SKM-1 (cell line): ENCODE measurements around the gene HDAC10.

Source experiments
- DNase-seq: peaks from one replicate; lab custom pipeline; 2025; ENCODE audit not compliant: unreplicated experiment; lab: John Stamatoyannopoulos, UW

The HDAC10 gene, protein sequence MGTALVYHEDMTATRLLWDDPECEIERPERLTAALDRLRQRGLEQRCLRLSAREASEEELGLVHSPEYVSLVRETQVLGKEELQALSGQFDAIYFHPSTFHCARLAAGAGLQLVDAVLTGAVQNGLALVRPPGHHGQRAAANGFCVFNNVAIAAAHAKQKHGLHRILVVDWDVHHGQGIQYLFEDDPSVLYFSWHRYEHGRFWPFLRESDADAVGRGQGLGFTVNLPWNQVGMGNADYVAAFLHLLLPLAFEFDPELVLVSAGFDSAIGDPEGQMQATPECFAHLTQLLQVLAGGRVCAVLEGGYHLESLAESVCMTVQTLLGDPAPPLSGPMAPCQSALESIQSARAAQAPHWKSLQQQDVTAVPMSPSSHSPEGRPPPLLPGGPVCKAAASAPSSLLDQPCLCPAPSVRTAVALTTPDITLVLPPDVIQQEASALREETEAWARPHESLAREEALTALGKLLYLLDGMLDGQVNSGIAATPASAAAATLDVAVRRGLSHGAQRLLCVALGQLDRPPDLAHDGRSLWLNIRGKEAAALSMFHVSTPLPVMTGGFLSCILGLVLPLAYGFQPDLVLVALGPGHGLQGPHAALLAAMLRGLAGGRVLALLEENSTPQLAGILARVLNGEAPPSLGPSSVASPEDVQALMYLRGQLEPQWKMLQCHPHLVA

GRCh38 chr22:50250555-50251476, at the start of gene HDAC10:
Gene HDAC10 (minus strand): TSS chr22:50251265. CDS start chr22:50251032, 233 bp downstream.
- DNase-seq, result peak; percentile 34

DNA sequence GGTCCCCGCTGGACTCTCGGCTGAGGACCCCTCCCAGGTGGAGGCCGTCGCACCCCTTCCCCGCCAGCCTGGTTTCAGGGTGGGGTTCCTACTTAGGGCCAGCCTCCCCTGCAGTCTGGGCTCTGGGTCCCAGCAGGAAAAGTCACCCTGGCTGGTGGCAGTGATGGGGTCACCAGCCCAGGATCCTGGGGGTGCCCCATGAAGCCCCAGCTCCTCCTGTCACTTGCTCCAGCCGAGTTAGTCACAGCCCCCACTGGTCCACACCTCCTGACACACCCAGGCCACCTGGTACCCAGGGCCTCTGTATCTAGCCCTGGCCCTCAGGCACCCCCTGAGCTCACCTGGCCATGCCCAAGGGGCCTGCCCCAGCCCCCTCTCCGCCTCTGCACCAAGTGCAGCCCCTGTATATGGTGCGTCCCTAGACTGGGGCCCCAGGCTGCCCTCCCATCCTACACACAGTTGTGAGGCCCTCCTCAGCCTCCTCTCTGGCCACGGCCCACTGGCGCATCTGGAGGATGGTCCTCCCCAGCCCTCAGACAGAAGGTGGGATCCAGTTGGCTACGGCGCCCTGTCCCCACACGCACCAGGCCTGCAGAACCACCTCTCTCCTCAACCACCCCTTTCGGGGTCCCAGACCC, 49.7 kb upstream of the HDAC10 start:
- no peak for DNase-seq

- no peak for DNase-seq
Measured at GRCh38 chr22:50299785-50300619, 48.9 kb upstream of the HDAC10 start.

DNA sequence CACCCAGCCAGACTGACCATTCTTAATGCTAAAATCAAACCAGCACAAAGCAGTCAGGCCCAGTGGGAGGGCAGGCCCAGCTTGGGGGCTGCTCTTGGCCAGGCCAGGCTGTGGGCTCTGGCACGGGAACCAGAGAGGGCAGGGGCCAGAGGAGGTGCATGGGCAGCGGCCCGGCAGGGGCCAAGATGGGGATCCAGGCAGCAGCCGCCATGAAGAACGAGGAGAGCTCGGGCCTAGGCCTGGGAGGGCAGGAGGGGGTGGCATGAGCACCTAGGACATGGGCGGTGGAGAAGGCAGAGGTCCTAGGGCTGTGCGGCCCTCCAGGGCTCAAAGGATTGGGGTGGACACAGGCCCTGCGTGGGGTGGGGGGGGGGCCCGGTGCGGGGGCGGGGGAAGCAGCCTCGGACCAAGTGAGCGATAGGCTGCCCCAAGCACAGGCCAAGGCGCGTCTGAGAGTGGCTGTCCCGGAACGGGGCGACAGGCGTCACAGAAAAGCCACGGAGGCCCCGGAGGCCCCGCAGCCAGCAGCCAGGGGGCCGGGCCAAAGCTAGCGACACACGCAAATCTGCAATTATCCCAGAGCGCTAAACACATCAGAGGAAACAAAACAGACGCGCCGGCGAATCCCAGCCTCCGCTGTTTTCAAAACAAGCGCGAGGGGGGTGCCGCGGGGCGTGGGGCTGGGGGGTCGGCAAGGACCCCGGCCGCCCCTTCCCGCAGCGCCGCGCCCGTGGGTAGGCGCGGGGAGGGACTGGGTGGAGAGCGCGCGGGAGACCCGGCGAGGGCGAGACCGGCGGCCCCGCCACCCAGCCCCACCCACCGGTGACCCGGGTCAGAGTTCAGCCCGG, 48.1 kb upstream of the HDAC10 start:
- DNase-seq, result no peak

DNA sequence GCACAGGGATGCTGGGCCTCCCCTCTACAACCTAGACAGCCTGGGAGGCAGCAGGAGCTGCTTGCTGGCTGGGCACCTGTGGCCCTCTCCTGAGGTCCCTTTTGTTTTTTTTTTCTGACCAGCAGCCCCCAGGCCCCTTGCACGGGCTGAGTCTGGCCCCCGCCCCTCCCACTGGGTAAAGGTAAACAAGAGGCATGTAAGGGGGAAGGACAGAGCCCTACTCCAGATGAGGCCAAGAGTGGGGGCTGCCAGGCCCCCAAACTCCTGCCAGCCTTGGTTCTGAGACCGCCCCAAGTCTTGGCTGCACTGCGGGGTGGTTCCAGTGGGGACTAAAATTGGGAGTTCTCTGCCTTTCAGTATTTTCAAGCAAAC, 47.2 kb upstream of the HDAC10 start:
- DNase-seq, result no peak

- DNase-seq, result no peak
Measured at GRCh38 chr22:50297510-50298265, 46.6 kb upstream of the HDAC10 start.

- no peak for DNase-seq
Measured at GRCh38 chr22:50296658-50297490, 45.8 kb upstream of the HDAC10 start.

GRCh38 chr22:50294319-50294656, 43.2 kb upstream of the HDAC10 start:
- no peak for DNase-seq

GRCh38 chr22:50293441-50294318, 42.6 kb upstream of the HDAC10 start:
- no peak for DNase-seq

GRCh38 chr22:50292643-50293440, 41.8 kb upstream of the HDAC10 start:
- no peak for DNase-seq

- no peak for DNase-seq
Measured at GRCh38 chr22:50289942-50290630, 39.0 kb upstream of the HDAC10 start.

GRCh38 chr22:50289151-50289941, 38.3 kb upstream of the HDAC10 start:
- DNase-seq, result no peak

DNA sequence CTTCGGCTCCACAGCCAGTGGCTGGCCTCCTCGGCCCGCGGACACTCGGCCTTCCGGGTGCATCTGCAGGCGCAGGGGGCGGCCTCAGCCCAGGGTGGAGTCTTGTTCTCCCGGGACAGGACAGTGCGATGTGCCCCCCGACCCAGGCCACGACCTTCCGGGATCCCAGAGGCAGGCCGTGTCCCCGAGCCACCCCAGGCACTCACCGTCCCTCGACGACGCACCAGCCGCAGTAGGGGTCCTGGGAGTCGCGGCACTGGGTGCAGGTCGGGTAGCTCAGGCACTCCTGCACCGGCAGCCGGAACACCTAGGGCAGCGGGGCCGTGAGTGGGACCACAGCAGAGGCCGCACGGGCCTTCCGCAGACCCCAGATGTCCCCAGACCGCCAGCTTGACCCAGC, 36.7 kb upstream of the HDAC10 start:
- no peak for DNase-seq

GRCh38 chr22:50286701-50287318, 35.7 kb upstream of the HDAC10 start:
- no peak for DNase-seq
